ENCODE results near the gene HRH1.

The HRH1 gene

DNA sequence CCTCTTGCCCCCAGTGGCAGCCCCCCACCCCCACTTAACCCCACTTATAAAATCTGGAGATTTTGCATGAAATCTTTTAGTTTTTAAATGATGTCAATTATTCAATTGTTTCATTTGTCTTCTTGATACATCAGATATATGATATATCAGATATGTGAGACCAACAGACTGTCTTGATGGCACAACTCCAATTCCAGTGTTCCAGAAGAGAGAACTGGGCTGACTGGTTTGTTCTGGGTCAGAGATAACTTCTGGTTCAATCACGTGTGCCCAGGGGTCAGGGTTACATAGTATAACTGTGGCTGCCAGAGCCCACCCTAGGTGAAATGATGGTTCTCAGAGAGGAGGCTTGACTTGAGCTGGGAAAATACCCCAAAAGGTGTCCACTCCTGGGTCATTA is 85.5 kb downstream of the HRH1 start:
- peaks cover 43% of the 10 kb centered on the region for H3K27me3 Mint-ChIP-seq (ENCODE audit: low read depth, poor library complexity)
- no peak for DNase-seq
- no peaks in the 10 kb centered on the region for H3K36me3 Mint-ChIP-seq (ENCODE audit: low read depth)
- TF ChIP-seq CTCF (IDR thresholded peaks at IDR 0.05), result no peak
- H3K9me3 Mint-ChIP-seq, result peaks cover 12% of the 10 kb centered on the region
- no peaks in the 10 kb centered on the region for H3K4me1 Mint-ChIP-seq
- no peak overlapping the region for H3K4me3 Mint-ChIP-seq
- H3K27ac Mint-ChIP-seq, result no peak overlapping the region

DNA sequence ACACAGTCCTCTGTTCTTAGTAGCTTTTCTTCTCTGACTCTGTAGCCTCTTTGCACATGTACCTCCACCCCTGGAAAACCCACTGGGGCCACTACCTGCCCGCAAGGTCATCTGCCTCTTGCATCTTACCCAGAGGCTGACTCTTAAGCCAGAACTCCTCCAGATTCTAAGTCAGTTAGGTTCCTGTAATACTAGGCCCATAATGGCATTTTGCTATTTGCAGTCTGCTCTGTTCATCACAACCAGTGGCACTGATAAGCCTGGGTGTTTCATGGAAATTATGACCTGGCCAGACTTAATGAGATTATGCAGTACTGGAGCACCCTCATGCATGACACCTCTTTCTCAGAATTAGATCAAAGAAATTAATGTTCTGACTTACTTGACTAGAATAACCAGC is 86.2 kb downstream of the HRH1 start:
- Mint-ChIP-seq H3K4me1 (no peaks in the 10 kb centered on the region), H3K4me3 (no peak overlapping the region), H3K27ac (no peak overlapping the region), H3K27me3 (ENCODE audit: low read depth, poor library complexity) (peaks cover 37% of the 10 kb centered on the region), H3K9me3 (peaks cover 12% of the 10 kb centered on the region), H3K36me3 (ENCODE audit: low read depth) (no peaks in the 10 kb centered on the region)
- no peak for TF ChIP-seq CTCF (IDR thresholded peaks at IDR 0.05)
- no peak for DNase-seq

- DNase-seq, result no peak
- Mint-ChIP-seq H3K27ac (no peak overlapping the region), H3K36me3 (ENCODE audit: low read depth) (no peaks in the 10 kb centered on the region), H3K4me1 (no peaks in the 10 kb centered on the region), H3K9me3 (peaks cover 9% of the 10 kb centered on the region), H3K4me3 (no peak overlapping the region), H3K27me3 (ENCODE audit: low read depth, poor library complexity) (peaks cover 10% of the 10 kb centered on the region)
- TF ChIP-seq CTCF (IDR thresholded peaks at IDR 0.05), result no peak
Measured at GRCh38 chr3:11244121-11244677, 89.9 kb downstream of the HRH1 start.

DNA sequence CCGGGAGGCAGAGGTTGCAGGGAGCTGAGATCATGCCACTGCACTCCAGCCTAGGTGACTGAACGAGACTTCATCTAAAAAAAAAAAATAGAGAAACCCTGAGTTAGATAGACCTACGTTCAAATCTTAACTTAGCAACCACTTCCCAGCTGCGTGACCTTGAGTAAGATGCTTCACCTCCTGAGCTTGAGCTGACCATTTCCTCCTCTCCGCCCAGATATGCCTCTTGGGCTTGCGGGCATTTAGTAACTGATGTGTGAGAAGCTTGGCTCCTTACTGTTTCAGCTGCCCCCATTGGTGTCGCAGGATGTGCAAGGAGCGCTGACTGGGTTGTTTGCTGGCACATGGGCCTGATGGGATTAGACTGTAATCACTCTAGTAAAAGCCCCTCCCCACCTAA is 91.0 kb downstream of the HRH1 start:
- peaks cover 3% of the 10 kb centered on the region for H3K9me3 Mint-ChIP-seq
- H3K27me3 Mint-ChIP-seq (ENCODE audit: low read depth, poor library complexity), result peaks cover 10% of the 10 kb centered on the region
- DNase-seq, result no peak
- no peaks in the 10 kb centered on the region for H3K36me3 Mint-ChIP-seq (ENCODE audit: low read depth)
- TF ChIP-seq CTCF (IDR thresholded peaks at IDR 0.05), result no peak
- no peak overlapping the region for H3K27ac Mint-ChIP-seq
- H3K4me1 Mint-ChIP-seq, result no peaks in the 10 kb centered on the region
- H3K4me3 Mint-ChIP-seq, result no peak overlapping the region

GRCh38 chr3:11245827-11246662 is 91.8 kb downstream of the HRH1 start:
- no peak overlapping the region for H3K4me3 Mint-ChIP-seq
- DNase-seq, result no peak
- no peaks in the 10 kb centered on the region for H3K36me3 Mint-ChIP-seq (ENCODE audit: low read depth)
- H3K4me1 Mint-ChIP-seq, result no peaks in the 10 kb centered on the region
- peaks cover 6% of the 10 kb centered on the region for H3K27me3 Mint-ChIP-seq (ENCODE audit: low read depth, poor library complexity)
- H3K27ac Mint-ChIP-seq, result no peak overlapping the region
- peaks cover 3% of the 10 kb centered on the region for H3K9me3 Mint-ChIP-seq
- TF ChIP-seq CTCF (IDR thresholded peaks at IDR 0.05), result no peak

- DNase-seq, result no peak
- Mint-ChIP-seq H3K27me3 (ENCODE audit: low read depth, poor library complexity) (peaks cover 6% of the 10 kb centered on the region), H3K9me3 (peaks cover 3% of the 10 kb centered on the region), H3K4me1 (no peaks in the 10 kb centered on the region), H3K4me3 (no peak overlapping the region), H3K27ac (no peak overlapping the region), H3K36me3 (ENCODE audit: low read depth) (no peaks in the 10 kb centered on the region)
- no peak for TF ChIP-seq CTCF (IDR thresholded peaks at IDR 0.05)
Measured at GRCh38 chr3:11246663-11246970, 92.3 kb downstream of the HRH1 start.
